ENCODE results near the gene GCLC. TPM values are rescaled to one million over a fixed set of nuclear protein-coding genes. Genes with fewer than 3 reads are reported as not detected.

The GCLC gene
- total and polyA plus RNA-seq, 2 experiments from 2014 or later: 17.5 to 33.6 TPM

- no peaks in the 10 kb centered on the region for H3K9me3 ChIP-seq (ENCODE audit: low read depth)
Observed at GRCh38 chr6:53529324-53530036, 15.4 kb downstream of the GCLC start.

GRCh38 chr6:53528107-53528506 lies 16.8 kb downstream of the GCLC start:
- TF ChIP-seq CTCF (IDR thresholded peaks at IDR 0.05; ENCODE audit: low read depth, low read length): no peak
- Histone ChIP-seq H3K27me3 (no peaks in the 10 kb centered on the region), H3K27ac (no peak overlapping the region), H3K4me3 (no peak overlapping the region), H3K4me1 (ENCODE audit: low read depth) (peaks cover 66% of the 10 kb centered on the region), H3K9me3 (ENCODE audit: low read depth) (no peaks in the 10 kb centered on the region), H3K36me3 (no peaks in the 10 kb centered on the region)
- DNase-seq (ENCODE audit: low read depth in 1 of 2, low spot score in 1 of 2): no peak

More at GRCh38 chr6:53529324-53530036, 15.4 kb downstream of the GCLC start:
- Histone ChIP-seq H3K27me3 (no peaks in the 10 kb centered on the region), H3K4me1 (ENCODE audit: low read depth) (peaks cover 56% of the 10 kb centered on the region), H3K4me3 (no peak overlapping the region), H3K27ac (peak overlapping the region; percentile 87), H3K36me3 (no peaks in the 10 kb centered on the region)
- DNase-seq (ENCODE audit: low read depth in 1 of 2, low spot score in 1 of 2): no peak
- TF ChIP-seq CTCF (IDR thresholded peaks at IDR 0.05; ENCODE audit: low read depth, low read length): no peak

- DNase-seq (ENCODE audit: low read depth in 1 of 2, low spot score in 1 of 2): no peak
- peaks cover 61% of the 10 kb centered on the region for H3K4me1 ChIP-seq (ENCODE audit: low read depth)
- H3K36me3 ChIP-seq: no peaks in the 10 kb centered on the region
Observed at GRCh38 chr6:53527249-53527765, 17.6 kb downstream of the GCLC start.

GRCh38 chr6:53526000-53526399 lies 18.9 kb downstream of the GCLC start:
- H3K4me3 ChIP-seq: no peak overlapping the region
- H3K27ac ChIP-seq: no peak overlapping the region
- H3K27me3 ChIP-seq: no peaks in the 10 kb centered on the region
- no peaks in the 10 kb centered on the region for H3K36me3 ChIP-seq
- DNase-seq (ENCODE audit: low read depth in 1 of 2, low spot score in 1 of 2): no peak
- no peak for TF ChIP-seq CTCF (IDR thresholded peaks at IDR 0.05; ENCODE audit: low read depth, low read length)
- H3K9me3 ChIP-seq (ENCODE audit: low read depth): no peaks in the 10 kb centered on the region
- H3K4me1 ChIP-seq (ENCODE audit: low read depth): peaks cover 48% of the 10 kb centered on the region

More at GRCh38 chr6:53527249-53527765, 17.6 kb downstream of the GCLC start:
- Histone ChIP-seq H3K4me3 (no peak overlapping the region), H3K27ac (peak overlapping the region; percentile 42), H3K9me3 (ENCODE audit: low read depth) (no peaks in the 10 kb centered on the region), H3K27me3 (no peaks in the 10 kb centered on the region)
- TF ChIP-seq CTCF (IDR thresholded peaks at IDR 0.05; ENCODE audit: low read depth, low read length): no peak

GRCh38 chr6:53524455-53524815 lies 20.5 kb downstream of the GCLC start:
- no peaks in the 10 kb centered on the region for H3K27me3 ChIP-seq
- peak overlapping the region; percentile 17 for H3K27ac ChIP-seq
- DNase-seq (ENCODE audit: low read depth in 1 of 2, low spot score in 1 of 2): peak in 1 of 2 donors; percentile 44
- H3K4me3 ChIP-seq: no peak overlapping the region
- H3K9me3 ChIP-seq (ENCODE audit: low read depth): no peaks in the 10 kb centered on the region
- peaks cover 48% of the 10 kb centered on the region for H3K4me1 ChIP-seq (ENCODE audit: low read depth)
- TF ChIP-seq CTCF (IDR thresholded peaks at IDR 0.05; ENCODE audit: low read depth, low read length): no peak
- H3K36me3 ChIP-seq: no peaks in the 10 kb centered on the region

Measured in cardiac muscle cell (in vitro differentiated cells and primary cell).